Epithelial cell of esophagus (primary cell): ENCODE results near the gene FGF8.
"Not testable (repeated sequence)": the region's sequence is repeated elsewhere in the genome, so short reads cannot be mapped to it uniquely, and the experiment has no call there.

ENCODE experiments used
- DNase-seq: peaks from one replicate; pipeline ENCODE4 v3.0.0; 2010; ENCODE audit warnings: low read depth
- H3K4me3 ChIP-seq: 2 replicates; pipeline ENCODE4 v1.5.1; 2011; ENCODE audit warnings: mild to moderate bottlenecking, low read length, control low read depth
- CTCF ChIP-seq: IDR thresholded peaks from 2 replicates; pipeline ENCODE4 v1.5.1; 2011; ENCODE audit warnings: low read depth, mild to moderate bottlenecking, low read length, control low read depth, inconsistent platforms; ENCODE audit not compliant: insufficient read depth; ENCODE audit errors: missing control alignments

FGF8 gene

GRCh38 chr10:101789686-101790085, 13.8 kb upstream of the FGF8 start:
- DNase-seq = no peak
- no peak overlapping the region for H3K4me3 ChIP-seq
- no peak for TF ChIP-seq CTCF

- not testable (repeated sequence) for H3K4me3 ChIP-seq, DNase-seq
Measured at GRCh38 chr10:101789231-101789630, 13.3 kb upstream of the FGF8 start.

GRCh38 chr10:101785801-101786200, 9.9 kb upstream of the FGF8 start:
- no peak for TF ChIP-seq CTCF
- no peak for DNase-seq
- H3K4me3 ChIP-seq = no peak overlapping the region

- H3K4me3 ChIP-seq = no peak overlapping the region
- DNase-seq = no peak
- no peak for TF ChIP-seq CTCF
Measured at GRCh38 chr10:101784558-101784957, 8.6 kb upstream of the FGF8 start.

- peak; percentile 22 for DNase-seq
- H3K4me3 ChIP-seq = peak overlapping the region; percentile 86
- TF ChIP-seq CTCF = no peak
Measured at GRCh38 chr10:101783736-101784118, 7.8 kb upstream of the FGF8 start.

GRCh38 chr10:101782811-101783735, 7.2 kb upstream of the FGF8 start, which contains the start of gene NPM3:
Gene NPM3, minus strand, starts transcription at chr10:101783446. Its CDS starts 56 bp downstream, at chr10:101783390.
- TF ChIP-seq CTCF = no peak
- peak; percentile 76 for DNase-seq
- H3K4me3 ChIP-seq = peak within 1 kb of the TSS; percentile 86

GRCh38 chr10:101781984-101782810, 6.3 kb upstream of the FGF8 start:
- no peak for DNase-seq
- peak overlapping the region; percentile 86 for H3K4me3 ChIP-seq
- no peak for TF ChIP-seq CTCF
